ENCODE results near the gene SOS2. TPM values are rescaled to one million over a fixed set of nuclear protein-coding genes. Genes with fewer than 3 reads are reported as not detected.

SOS2 gene
- total and polyA plus RNA-seq, 2 of the 4 experiments (the other 2 are of a cell fraction) = 6.3 to 10.9 TPM

DNA sequence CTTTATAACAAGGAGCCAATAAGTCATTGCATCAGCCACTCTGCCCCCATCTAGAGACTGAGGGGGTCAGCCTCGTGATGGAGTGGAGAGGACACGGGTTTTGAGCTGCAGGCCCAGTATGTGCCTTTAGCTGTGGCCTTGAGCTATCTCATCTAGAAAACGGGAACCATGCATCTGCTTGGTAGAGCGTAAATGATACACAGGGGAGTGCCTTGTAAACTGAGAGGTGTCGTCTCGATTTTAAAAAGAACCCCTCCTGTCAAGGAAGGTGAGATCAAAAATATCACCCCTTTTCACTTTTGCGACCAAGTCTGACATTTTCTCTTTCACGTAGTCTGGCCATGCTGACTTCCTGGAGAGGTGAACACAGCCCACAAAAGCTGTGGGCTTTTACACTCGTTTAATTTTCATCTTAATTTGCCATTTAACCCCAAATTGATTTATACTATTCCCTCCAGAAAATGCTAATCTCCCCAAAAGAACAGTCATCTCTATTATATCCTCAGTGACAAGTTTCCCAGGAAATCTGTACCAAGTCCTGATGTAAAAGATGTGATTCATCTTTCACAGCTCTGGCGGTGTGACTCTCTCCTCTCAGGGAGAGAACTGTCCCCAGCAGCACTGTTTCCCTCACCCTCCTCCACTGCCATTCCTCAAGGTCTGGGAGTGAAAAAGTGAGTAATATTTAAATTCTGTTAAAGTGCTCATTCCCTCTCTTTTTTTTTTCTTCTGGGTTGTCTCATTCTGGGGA, 145.6 kb downstream of the SOS2 start:
- Histone ChIP-seq H4K91ac (ENCODE audit: insufficient read depth, low read depth, low read length) (no peak overlapping the region), H3K4me3 (ENCODE audit: insufficient read depth, low read depth, low read length) (no peak overlapping the region), H3K36me3 (ENCODE audit: control insufficient read depth, insufficient read depth, low read length) (no peaks in the 10 kb centered on the region), H3K9me1 (ENCODE audit: insufficient read depth, low read length) (peaks cover 9% of the 10 kb centered on the region), H2BK15ac (ENCODE audit: low read depth, low read length) (no peak overlapping the region), H3K9ac (ENCODE audit: low read depth, low read length) (no peak overlapping the region), H3K4me2 (ENCODE audit: low read depth, low read length) (no peak overlapping the region), H2AFZ (replicated peaks; ENCODE audit: low read length, poor library complexity) (no peak overlapping the region), H3K14ac (replicated peaks; ENCODE audit: low read depth, low read length) (no peak overlapping the region), H3K18ac (ENCODE audit: low read depth, low read length) (no peak overlapping the region), H3K27ac (ENCODE audit: insufficient read depth, low read length) (no peak overlapping the region), H3K56ac (ENCODE audit: extremely low read depth, insufficient read depth, low read length) (no peak overlapping the region), H2BK5ac (ENCODE audit: low read depth, low read length, poor library complexity, severe bottlenecking) (no peak overlapping the region), H3K79me1 (ENCODE audit: low read depth in 1 of 2, low read length in 2 of 2) (no peaks in the 10 kb centered on the region), H4K20me1 (ENCODE audit: insufficient read depth, low read length) (no peaks in the 10 kb centered on the region), H3K4me1 (ENCODE audit: control insufficient read depth, insufficient read depth, low read length) (peaks cover 13% of the 10 kb centered on the region), H3K9me3 (ENCODE audit: control insufficient read depth, insufficient read depth, low read length) (no peaks in the 10 kb centered on the region), H2AK9ac (replicated peaks; ENCODE audit: low read depth, low read length, poor library complexity) (no peak overlapping the region), H3K27me3 (ENCODE audit: control insufficient read depth, insufficient read depth, low read length) (no peaks in the 10 kb centered on the region), H4K8ac (ENCODE audit: low read depth in 2 of 2, low read length in 2 of 2) (no peak overlapping the region), H3K23ac (ENCODE audit: low read depth, low read length) (no peak overlapping the region), H2BK20ac (ENCODE audit: low read depth, low read length) (no peak overlapping the region), H4K5ac (ENCODE audit: low read depth, low read length) (no peak overlapping the region), H2AK5ac (ENCODE audit: low read depth, low read length) (peak overlapping the region; percentile 7; the same call in 1 of the 2 replicates), H2BK120ac (ENCODE audit: low read depth, low read length) (no peak overlapping the region), H3K4ac (ENCODE audit: low read depth, low read length) (peak overlapping the region; percentile 20; the same call in 1 of the 2 replicates)
- dilution Hi-C loops (cut with HindIII; ENCODE audit: low sequenced_read_pairs, unreplicated experiment) (no loop called here), intact Hi-C loops (cut with micrococcal nuclease) (no loop called here), in situ Hi-C loops (cut with MboI; ENCODE audit: low sequenced_read_pairs) (no loop called here)
- CTCF ChIA-PET = no interaction called here
- POLR2A ChIA-PET (ENCODE audit: unreplicated experiment) = interaction anchor here (0.6 kb wide), 1 partner anchor 71 kb away, joined by 4 read pairs; no protein-coding TSS in a partner anchor
- TF ChIP-seq RCOR1 (IDR thresholded peaks at IDR 0.05; ENCODE audit: insufficient replicate concordance, low read length) (no peak), POLR2A (IDR thresholded peaks at IDR 0.05; ENCODE audit: low read depth, low read length) (no peak)
- TF ChIP-seq, protein P1, sequence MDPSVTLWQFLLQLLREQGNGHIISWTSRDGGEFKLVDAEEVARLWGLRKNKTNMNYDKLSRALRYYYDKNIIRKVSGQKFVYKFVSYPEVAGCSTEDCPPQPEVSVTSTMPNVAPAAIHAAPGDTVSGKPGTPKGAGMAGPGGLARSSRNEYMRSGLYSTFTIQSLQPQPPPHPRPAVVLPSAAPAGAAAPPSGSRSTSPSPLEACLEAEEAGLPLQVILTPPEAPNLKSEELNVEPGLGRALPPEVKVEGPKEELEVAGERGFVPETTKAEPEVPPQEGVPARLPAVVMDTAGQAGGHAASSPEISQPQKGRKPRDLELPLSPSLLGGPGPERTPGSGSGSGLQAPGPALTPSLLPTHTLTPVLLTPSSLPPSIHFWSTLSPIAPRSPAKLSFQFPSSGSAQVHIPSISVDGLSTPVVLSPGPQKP (IDR thresholded peaks at IDR 0.05; ENCODE audit: borderline replicate concordance, low read depth, low read length) = no peak
- TF ChIP-seq, protein P2, sequence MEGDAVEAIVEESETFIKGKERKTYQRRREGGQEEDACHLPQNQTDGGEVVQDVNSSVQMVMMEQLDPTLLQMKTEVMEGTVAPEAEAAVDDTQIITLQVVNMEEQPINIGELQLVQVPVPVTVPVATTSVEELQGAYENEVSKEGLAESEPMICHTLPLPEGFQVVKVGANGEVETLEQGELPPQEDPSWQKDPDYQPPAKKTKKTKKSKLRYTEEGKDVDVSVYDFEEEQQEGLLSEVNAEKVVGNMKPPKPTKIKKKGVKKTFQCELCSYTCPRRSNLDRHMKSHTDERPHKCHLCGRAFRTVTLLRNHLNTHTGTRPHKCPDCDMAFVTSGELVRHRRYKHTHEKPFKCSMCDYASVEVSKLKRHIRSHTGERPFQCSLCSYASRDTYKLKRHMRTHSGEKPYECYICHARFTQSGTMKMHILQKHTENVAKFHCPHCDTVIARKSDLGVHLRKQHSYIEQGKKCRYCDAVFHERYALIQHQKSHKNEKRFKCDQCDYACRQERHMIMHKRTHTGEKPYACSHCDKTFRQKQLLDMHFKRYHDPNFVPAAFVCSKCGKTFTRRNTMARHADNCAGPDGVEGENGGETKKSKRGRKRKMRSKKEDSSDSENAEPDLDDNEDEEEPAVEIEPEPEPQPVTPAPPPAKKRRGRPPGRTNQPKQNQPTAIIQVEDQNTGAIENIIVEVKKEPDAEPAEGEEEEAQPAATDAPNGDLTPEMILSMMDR (conservative IDR thresholded peaks at IDR 0.05; ENCODE audit: low read depth, low read length) = no peak
- WGBS, 2 experiments (ENCODE audit: extremely low coverage in 2 of 2, insufficient read length in 1 of 2) = 94% methylated on average over 2 of the region's 10 CpGs; no CpG with 5 or more reads in 1 of the 2 experiments
- DNase-seq = peak; percentile 77
- ATAC-seq (ENCODE audit: low read depth) = peak; percentile 51; the same call in 1 of the 2 replicates
- BruUV-seq (replicated peaks) = no TSS peak
